Measurements from ENCODE around the gene SLC22A16. TPM values are rescaled to one million over a fixed set of nuclear protein-coding genes. Genes with fewer than 3 reads are reported as not detected.

SLC22A16 gene
- 1.2 TPM for total RNA-seq

GRCh38 chr6:110476046-110476849 lies at the start of gene SLC22A16:
SLC22A16 (minus strand) TSS chr6:110476613; CDS start chr6:110476574, 39 bp downstream.

GRCh38 chr6:110415086-110415916 lies 61.1 kb downstream of the SLC22A16 start, which contains the start of gene DDO:
DDO (minus strand) TSS chr6:110415575; CDS start chr6:110413462, 2,113 bp downstream.

Other genes starting within 250 kb of the SLC22A16 start
- gene METTL24, start 118.3 kb downstream of the SLC22A16 start, total RNA-seq: 24.2 TPM
- gene DDO, start 61.0 kb downstream of the SLC22A16 start, total RNA-seq: 2.7 TPM